ENCODE data around the gene ABLIM3.

Gene ABLIM3

GRCh38 chr5:149279661-149280060 is 138.4 kb downstream of the ABLIM3 start:
- no peak for DNase-seq (ENCODE audit: low read depth)
- TF ChIP-seq, protein P1, sequence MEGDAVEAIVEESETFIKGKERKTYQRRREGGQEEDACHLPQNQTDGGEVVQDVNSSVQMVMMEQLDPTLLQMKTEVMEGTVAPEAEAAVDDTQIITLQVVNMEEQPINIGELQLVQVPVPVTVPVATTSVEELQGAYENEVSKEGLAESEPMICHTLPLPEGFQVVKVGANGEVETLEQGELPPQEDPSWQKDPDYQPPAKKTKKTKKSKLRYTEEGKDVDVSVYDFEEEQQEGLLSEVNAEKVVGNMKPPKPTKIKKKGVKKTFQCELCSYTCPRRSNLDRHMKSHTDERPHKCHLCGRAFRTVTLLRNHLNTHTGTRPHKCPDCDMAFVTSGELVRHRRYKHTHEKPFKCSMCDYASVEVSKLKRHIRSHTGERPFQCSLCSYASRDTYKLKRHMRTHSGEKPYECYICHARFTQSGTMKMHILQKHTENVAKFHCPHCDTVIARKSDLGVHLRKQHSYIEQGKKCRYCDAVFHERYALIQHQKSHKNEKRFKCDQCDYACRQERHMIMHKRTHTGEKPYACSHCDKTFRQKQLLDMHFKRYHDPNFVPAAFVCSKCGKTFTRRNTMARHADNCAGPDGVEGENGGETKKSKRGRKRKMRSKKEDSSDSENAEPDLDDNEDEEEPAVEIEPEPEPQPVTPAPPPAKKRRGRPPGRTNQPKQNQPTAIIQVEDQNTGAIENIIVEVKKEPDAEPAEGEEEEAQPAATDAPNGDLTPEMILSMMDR (IDR thresholded peaks at IDR 0.05; ENCODE audit: control insufficient read depth, extremely low read depth, insufficient read depth) = no peak
- no peak overlapping the region for H3K4me3 ChIP-seq (ENCODE audit: low read depth, low read length)

DNA sequence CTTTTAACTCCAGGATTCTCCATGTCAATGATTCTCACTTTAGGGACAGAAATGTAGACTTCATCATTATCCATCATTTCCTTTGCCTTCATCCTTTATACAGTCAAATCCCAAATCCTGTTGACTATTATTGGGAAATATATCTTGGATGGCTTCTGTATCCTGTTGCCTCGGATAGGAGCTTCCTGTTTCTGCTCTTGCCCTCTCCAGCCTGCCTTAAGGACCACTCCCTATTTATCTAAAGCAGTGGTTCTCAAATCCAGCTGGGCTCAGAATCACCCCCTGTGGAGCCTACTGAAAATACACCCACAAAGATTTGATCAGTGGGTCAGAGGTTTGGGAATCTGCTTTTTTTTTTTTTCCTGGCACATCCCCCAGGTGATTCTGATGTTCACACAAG is 138.8 kb downstream of the ABLIM3 start:
- TF ChIP-seq, protein P1 (IDR thresholded peaks at IDR 0.05; ENCODE audit: control insufficient read depth, extremely low read depth, insufficient read depth) = no peak
- DNase-seq (ENCODE audit: low read depth) = no peak

GRCh38 chr5:149280802-149281201 is 139.5 kb downstream of the ABLIM3 start:
- DNase-seq (ENCODE audit: low read depth) = no peak
- no peak overlapping the region for H3K4me3 ChIP-seq (ENCODE audit: low read depth, low read length)
- TF ChIP-seq, protein P1 (IDR thresholded peaks at IDR 0.05; ENCODE audit: control insufficient read depth, extremely low read depth, insufficient read depth) = no peak

More for the DNA sequence above, 138.8 kb downstream of the ABLIM3 start:
- no peak overlapping the region for H3K4me3 ChIP-seq (ENCODE audit: low read depth, low read length)

DNA sequence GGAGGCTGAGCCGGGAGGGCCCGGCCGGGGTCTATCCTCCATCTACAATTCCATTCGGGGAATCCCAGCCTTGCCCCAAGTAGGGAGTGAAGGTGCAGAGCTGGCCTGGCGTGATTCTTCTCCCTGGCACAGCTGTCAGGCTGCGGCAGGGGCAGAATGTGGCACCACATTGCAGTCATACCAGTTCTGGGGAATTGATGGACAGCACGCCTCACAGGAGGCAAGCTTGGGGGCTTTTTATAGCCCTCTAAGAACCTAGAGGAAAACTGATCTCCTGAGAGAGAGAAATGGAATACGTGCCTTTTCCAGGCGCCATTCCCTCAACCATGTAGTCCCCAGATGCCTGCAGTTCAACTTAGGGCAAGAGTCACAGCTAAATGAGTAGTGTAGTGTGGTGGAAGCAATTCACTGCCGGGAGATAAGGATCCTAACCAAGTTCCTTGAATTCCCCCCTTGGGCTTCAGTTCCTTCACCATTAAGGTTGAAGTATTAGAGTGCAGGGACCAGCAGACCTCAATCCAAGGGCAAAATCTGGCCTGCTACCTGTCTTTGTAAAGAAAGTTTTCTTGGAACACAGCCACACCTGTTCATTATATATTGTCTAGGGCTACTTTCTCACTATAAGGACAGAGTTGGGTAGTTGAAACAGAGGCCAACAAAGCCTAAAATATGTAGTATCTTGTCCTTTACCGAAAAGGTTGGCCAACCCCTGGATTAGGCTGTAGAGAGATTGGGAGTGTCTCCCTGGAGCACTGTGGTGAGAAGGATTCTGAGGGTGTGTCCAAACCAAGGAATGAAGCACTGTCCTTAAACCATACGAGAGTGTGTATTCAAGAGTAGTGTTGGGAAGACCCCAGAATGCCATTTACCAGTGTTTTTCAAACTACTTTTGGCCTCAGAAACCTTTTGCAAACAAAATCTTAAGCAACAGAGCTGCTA is 141.0 kb downstream of the ABLIM3 start:
- DNase-seq (ENCODE audit: low read depth) = no peak
- TF ChIP-seq, protein P1 (IDR thresholded peaks at IDR 0.05; ENCODE audit: control insufficient read depth, extremely low read depth, insufficient read depth) = no peak
- H3K4me3 ChIP-seq (ENCODE audit: low read depth, low read length) = no peak overlapping the region

DNA sequence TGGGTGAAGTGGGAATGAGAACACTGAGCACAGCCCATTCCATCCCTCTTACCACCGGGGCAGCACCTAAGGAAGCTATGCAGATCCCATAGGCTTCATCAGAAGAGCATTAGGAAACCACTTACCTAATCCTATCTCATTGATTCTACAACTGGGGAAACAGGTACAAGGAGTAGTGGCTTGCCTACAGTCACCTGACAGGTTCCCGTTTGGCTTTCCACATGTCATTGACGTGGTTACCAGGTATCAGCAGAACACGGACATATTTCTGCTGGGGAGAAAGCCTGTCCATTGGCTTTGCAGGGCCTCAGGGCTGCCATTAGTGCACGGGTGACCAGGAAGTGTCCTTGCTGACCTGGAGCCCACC is 141.7 kb downstream of the ABLIM3 start:
- TF ChIP-seq, protein P1 (IDR thresholded peaks at IDR 0.05; ENCODE audit: control insufficient read depth, extremely low read depth, insufficient read depth) = no peak
- no peak overlapping the region for H3K4me3 ChIP-seq (ENCODE audit: low read depth, low read length)
- no peak for DNase-seq (ENCODE audit: low read depth)

DNA sequence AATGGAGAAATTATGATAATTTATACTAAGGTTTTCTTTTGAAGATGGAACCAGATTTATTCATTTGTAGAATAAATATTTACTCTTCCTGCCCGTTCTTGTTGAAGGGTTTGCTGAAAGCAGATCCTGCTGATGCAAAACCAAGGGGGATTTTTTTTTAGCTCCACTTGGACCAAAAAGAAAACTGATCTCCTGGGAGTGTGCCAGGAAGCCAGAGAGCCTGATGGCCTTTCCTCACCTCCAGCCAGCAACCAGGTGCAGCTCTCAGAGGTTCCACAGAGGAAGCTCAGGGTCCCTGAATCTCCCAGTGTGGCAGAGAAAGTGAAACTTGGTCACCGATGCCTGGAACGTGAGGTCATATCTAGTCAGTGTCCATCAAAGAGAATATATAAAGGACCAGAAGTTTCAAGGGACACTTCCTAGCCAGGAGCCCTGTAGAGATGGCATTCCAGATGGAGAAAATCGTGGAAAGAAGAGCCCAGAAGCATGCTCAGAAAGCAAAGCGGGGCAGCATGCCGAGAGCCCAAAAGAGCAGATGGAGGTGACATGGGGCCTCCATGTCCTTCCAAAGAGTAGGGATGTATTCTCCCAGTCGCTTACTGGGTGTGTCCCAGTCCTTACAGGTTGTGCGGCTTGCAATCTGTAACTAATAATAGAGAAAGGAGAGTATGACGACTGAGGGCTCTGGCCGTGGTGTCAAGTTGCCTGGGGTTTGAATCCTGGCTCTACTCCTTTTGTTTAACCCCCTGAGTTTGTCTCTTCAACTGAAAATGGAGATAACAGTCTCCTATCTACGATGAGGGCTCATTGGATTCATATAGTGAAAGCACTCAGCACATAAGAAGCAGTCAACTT is 142.6 kb downstream of the ABLIM3 start:
- TF ChIP-seq, protein P1 (IDR thresholded peaks at IDR 0.05; ENCODE audit: control insufficient read depth, extremely low read depth, insufficient read depth) = no peak
- no peak for DNase-seq (ENCODE audit: low read depth)
- H3K4me3 ChIP-seq (ENCODE audit: low read depth, low read length) = no peak overlapping the region
